ENCODE data around the gene RFXANK.
"Not testable (repeated sequence)": the region's sequence is repeated elsewhere in the genome, so short reads cannot be mapped to it uniquely, and the experiment has no call there.

The RFXANK gene

GRCh38 chr19:19192078-19192882 lies at the start of gene RFXANK, which contains the start of gene BORCS8:
TSS of gene RFXANK (plus strand) at chr19:19192258. CDS start at chr19:19193947, 1,689 bp downstream.
TSS of gene BORCS8 (minus strand) at chr19:19192152. CDS start at chr19:19192117, 35 bp downstream.
- peak; percentile 97 for DNase-seq (ENCODE audit: low read depth in 2 of 2, low spot score in 1 of 2)

- no peak for DNase-seq (ENCODE audit: low read depth in 2 of 2, low spot score in 1 of 2)
Measured at GRCh38 chr19:19142347-19142746, 49.7 kb upstream of the RFXANK start.

- no peak for DNase-seq (ENCODE audit: low read depth in 2 of 2, low spot score in 1 of 2)
Measured at GRCh38 chr19:19145281-19145680, 46.8 kb upstream of the RFXANK start.

DNA sequence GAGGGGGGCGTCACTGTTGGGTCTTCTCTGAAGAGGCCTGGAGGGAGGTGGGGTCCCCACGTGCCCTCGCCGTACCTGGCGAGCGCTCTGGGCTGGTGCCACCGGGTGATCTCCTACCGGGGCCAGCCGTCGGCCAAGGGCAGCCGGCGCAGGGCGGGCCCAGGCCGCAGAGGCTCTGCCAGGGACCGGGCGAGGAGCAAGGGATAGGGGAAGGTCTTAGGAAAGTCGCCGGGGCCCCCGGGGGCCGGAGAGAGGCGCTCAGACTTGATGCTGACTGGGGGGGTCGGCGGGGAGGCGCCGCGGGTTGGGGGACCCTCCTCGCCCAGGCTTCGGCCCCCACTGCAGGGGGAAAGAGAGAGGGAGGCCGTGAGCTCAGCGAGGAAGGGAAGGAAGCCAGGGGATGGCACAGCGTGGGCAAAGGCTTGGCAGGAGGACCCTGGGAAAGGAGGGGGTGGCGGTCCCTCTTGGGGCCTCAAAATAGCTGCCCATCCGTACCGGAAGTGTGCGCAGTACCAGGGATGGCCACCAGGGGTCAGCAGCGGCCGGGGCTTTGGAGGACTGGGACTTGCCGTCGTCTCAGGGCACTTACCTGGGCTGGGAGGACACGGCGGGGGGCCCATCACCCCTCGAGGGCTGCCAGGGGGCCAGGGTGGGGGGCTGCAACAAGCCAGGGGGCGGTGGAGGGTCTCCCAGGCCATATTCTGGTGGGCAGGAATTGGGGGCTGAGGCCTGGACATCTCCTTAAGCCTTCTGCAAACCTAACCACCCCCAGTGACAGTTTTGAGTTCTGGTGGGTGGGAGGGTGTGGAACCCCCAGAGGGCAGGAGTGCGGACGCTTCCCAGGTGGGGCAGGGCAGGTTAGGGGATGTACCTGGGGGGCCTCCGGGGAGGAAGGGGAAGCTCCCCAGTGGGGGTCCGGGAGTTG lies 46.1 kb upstream of the RFXANK start:
- DNase-seq (ENCODE audit: low read depth in 2 of 2, low spot score in 1 of 2), result peak; percentile 56 to 84

DNA sequence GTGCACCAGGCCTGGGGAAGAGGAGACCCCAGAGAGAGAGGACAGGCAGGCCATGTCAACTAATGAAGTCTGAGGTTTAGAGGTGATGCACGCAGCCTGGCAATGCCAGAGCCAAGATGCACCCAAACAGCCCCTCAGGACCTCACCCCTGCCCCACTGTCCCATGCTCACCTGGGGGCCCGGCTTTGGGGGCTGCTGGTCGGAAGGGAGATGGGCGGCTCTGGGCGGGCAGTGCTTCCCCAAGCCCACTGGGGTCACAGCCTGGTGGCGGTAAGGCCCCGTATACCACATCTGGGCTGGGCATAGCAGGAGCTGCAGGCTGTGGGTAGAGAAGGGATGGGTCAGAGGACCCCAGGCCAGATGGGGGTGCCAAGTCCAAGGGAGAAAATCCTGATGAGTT lies 45.2 kb upstream of the RFXANK start:
- no peak for DNase-seq (ENCODE audit: low read depth in 2 of 2, low spot score in 1 of 2)

DNA sequence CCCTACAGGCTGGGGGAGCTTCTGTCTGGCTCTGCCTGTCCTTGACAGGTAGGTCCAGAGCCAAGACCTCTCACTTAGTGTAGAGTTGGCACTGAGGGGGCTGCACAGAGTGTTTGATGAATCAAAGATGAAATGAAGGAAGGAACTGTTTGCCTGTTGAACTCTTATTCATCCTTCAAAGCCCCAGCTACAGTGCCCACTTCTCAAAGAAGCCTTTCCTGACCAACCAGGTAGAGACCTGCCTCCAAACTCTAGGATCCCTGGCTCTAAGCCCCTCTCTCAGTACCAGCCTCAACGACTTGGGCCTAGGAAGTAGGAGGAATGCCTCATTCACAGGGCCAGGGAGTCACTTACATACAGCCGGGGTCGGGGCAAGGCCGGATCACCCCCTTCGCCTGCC lies 44.7 kb upstream of the RFXANK start:
- no peak for DNase-seq (ENCODE audit: low read depth in 2 of 2, low spot score in 1 of 2)

DNA sequence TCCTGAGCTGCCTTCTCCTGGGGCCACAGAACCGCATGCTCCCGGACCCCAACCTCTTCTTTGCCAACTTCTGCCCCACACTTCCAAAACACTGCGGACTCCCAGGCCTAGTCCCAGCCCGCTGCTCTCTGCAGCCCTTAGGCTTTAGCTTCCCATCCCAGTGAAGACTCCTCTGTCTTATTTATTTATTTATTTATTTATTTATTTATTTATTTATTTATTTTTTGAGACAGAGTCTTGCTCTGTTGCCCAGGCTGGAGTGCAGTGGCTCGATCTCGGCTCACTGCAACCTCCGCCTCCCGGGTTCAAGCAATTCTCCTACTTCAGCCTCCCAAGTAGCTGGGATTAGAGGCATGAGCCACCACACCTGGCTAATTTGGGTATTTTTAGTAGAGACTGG lies 43.6 kb upstream of the RFXANK start:
- not testable (repeated sequence) for DNase-seq (ENCODE audit: low read depth in 2 of 2, low spot score in 1 of 2)

- no peak for DNase-seq (ENCODE audit: low read depth in 2 of 2, low spot score in 1 of 2)
Measured at GRCh38 chr19:19149435-19149834, 42.6 kb upstream of the RFXANK start.

DNA sequence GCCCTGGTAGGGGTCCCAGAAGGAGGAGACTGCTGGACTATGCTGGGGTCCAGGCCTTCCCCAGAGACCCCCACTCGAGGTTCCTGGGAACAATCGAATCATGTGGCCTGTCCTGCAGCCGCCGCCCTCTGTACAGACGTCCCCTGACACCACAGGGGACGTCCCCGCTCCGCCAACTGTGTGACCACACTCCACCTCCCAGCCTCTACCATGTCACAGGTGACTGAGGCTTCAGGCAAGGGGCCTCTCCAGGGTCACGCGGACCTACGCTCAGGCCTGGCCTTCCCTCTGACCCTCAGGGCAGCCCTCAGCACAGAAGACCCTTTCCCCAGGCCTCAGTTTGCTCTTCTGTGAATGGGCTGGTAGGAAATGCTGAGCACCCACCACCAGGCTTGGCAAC lies 40.6 kb upstream of the RFXANK start:
- DNase-seq (ENCODE audit: low read depth in 2 of 2, low spot score in 1 of 2), result no peak

- no peak for DNase-seq (ENCODE audit: low read depth in 2 of 2, low spot score in 1 of 2)
Measured at GRCh38 chr19:19152668-19153384, 39.2 kb upstream of the RFXANK start.

GRCh38 chr19:19154768-19155494 lies 37.1 kb upstream of the RFXANK start:
- DNase-seq (ENCODE audit: low read depth in 2 of 2, low spot score in 1 of 2), result no peak

DNA sequence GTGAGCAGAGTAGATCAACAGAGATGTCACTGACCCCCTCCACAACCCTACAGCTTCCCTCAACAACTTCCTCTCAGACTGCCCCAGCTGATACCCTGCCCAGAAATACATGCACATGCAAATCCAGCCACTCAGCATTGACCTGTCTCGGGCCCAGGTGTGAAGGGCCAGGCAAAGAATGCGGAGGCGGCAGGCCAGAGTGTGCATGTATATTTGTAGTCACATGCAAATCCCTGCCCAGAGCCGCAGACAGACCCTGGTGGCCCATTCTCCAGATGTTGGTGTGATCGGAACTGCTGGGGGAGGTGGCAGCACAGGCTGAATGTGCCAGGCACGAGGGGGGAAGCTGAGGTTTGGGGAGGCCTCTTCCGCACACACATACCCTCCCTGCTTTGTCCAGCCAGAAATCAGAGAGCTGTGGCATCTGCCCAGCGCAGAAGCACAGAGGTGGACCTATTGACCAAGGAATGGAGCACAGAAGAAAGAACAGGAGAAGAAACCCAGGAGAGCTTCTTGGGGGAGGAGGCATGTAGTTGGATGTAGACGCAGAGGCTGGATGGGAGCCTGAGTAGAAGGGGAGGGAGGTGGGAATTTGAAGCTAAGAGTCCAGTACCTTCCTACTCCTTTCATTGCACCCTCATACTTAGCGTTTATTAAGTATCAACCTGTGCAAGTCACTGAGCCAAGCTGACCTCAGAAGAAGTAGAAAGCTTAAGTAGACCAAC lies 36.4 kb upstream of the RFXANK start:
- no peak for DNase-seq (ENCODE audit: low read depth in 2 of 2, low spot score in 1 of 2)

GRCh38 chr19:19157808-19158207 lies 34.2 kb upstream of the RFXANK start:
- no peak for DNase-seq (ENCODE audit: low read depth in 2 of 2, low spot score in 1 of 2)

DNA sequence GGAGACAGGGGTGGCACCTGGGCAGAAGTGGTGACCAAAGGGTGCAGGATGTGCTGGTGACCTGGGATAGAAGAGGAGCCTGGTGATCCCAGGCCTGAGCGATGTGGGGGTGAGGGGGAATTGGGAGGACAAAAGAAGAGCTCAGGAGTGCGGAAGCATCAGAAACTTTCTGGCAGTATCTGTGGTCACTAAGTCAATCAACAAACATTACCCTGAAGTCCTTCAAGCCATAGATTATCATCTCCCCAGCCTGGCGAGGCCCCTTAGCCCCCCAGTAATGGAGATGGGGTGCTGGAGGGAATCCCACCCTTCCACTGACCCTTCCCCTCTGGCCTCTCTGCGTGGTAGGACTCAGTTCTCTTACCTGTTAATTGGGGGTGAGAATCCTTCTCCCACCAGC lies 32.5 kb upstream of the RFXANK start:
- no peak for DNase-seq (ENCODE audit: low read depth in 2 of 2, low spot score in 1 of 2)

DNA sequence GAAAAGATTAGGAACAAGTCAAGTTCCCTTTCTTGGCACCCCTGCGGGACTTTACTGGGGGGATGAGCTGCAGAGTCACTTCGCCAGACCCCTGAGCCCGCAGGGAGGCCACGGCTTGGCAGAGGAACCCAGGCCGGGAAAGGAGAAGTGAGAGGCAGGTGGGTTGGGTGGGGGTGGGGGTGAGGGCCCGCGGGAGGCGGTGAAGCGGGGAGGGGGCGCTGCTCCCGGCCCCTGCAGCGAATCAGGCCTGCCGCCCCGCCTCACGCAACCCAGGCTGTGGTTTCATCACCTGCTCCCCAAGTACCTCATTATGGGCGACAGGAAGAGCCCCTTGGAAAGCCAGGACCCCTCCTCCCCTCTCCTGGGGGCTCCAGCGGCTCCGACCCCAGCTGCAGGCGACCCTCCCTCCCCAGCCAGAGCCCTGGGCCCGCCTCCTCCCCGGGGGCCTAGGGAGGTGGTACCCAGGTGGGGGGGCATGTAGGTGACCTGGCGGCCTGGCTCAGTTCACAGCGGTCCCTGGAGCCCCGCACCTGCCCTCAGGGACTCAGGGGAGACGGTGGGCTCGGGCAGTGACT lies 31.5 kb upstream of the RFXANK start:
- no peak for DNase-seq (ENCODE audit: low read depth in 2 of 2, low spot score in 1 of 2)

GRCh38 chr19:19162495-19162894 lies 29.6 kb upstream of the RFXANK start:
- no peak for DNase-seq (ENCODE audit: low read depth in 2 of 2, low spot score in 1 of 2)

GRCh38 chr19:19165396-19165795 lies 26.7 kb upstream of the RFXANK start:
- DNase-seq (ENCODE audit: low read depth in 2 of 2, low spot score in 1 of 2), result no peak

DNA sequence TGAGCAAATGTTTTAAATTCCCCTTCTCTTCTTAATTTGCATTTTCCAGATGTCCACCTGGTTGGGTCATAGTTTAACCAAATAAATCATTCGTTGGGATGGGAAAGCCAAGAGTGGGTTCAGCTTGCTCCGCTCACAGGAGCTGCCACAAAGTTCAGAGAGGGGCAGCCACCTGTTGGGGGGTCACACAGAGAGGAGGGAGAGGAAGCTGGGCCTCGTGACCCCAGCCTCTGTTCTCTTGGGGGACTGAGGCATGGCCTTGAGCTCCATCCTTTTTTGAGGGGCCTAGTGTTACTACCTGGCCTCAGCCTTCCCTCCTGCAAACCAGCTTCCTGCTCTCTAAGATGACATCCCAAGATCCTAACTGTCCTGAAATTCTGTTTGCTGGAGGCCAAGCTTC lies 24.4 kb upstream of the RFXANK start:
- no peak for DNase-seq (ENCODE audit: low read depth in 2 of 2, low spot score in 1 of 2)

- DNase-seq (ENCODE audit: low read depth in 2 of 2, low spot score in 1 of 2), result no peak
Measured at GRCh38 chr19:19169236-19170052, 22.6 kb upstream of the RFXANK start.

All from stimulated activated CD8-positive, alpha-beta memory T cell treated with anti-CD3 and anti-CD28 coated beads, Interleukin-4, amount 100 ng/mL, for 4 hours (primary cell).